Adipose tissue (tissue), 3 donors: ENCODE results near the gene KCNK4. TPM values are rescaled to one million over a fixed set of nuclear protein-coding genes. Genes with fewer than 3 reads are reported as not detected.

Source experiments
- H3K27ac ChIP-seq: one replicate; pipeline ENCODE4 v1.5.1; 2013; ENCODE audit warnings: low read depth, low read length
- WGBS, 3 donors: extraction: QIAGEN DNeasy Blood & Tissue Kit; methylation state at CpG; one replicate each; pipeline ENCODE4 v1.1.7; 2013; 5-methylcytosine and 5-hydroxymethylcytosine counted together
- polyA plus RNA-seq, 3 donors: library from polyadenylated mRNA; stranded (reverse); fragments of 200-250 nt; gene quantifications; one replicate each; pipeline ENCODE4 v1.2.3, GENCODE V29; 2013
- donor health status: healthy with polysubstance abuse.
- donor health status: Bipolar disorder and iron deficiency.
- donor health status: healthy.

Gene KCNK4
- polyA plus RNA-seq, 3 donors: 0.04 TPM; not detected in 2

- WGBS, 3 donors: 91 to 94% (median 94%) methylated on average over 8 of the region's 8 CpGs
- H3K27ac ChIP-seq: no peak overlapping the region
These were observed 42.5 kb downstream of the KCNK4 start for GRCh38 chr11:64333556-64333955.

- 57 to 60% (median 57%) methylated on average over 13 of the region's 13 CpGs for WGBS, 3 donors
- H3K27ac ChIP-seq: no peak overlapping the region
These were observed 43.9 kb downstream of the KCNK4 start for GRCh38 chr11:64334764-64335735.

- 68 to 72% (median 68%) methylated on average over 8 of the region's 8 CpGs for WGBS, 3 donors
These were observed 46.6 kb downstream of the KCNK4 start for GRCh38 chr11:64337538-64338249.

GRCh38 chr11:64338716-64339115, 47.6 kb downstream of the KCNK4 start:
- WGBS, 3 donors: 78 to 88% (median 80%) methylated on average over 8 of the region's 8 CpGs
- no peak overlapping the region for H3K27ac ChIP-seq

More at GRCh38 chr11:64337538-64338249, 46.6 kb downstream of the KCNK4 start:
- no peak overlapping the region for H3K27ac ChIP-seq

- H3K27ac ChIP-seq: no peak overlapping the region
- 51 to 72% (median 63%) methylated on average over 4 of the region's 4 CpGs for WGBS, 3 donors
These were observed 48.2 kb downstream of the KCNK4 start for GRCh38 chr11:64339286-64339685.

GRCh38 chr11:64339754-64340408, 48.8 kb downstream of the KCNK4 start, which contains the start of gene CCDC88B:
Gene CCDC88B (plus strand): TSS chr11:64340204. CDS start chr11:64340267, 63 bp downstream.
- no peak within 1 kb of the TSS for H3K27ac ChIP-seq
- 44 to 87% (median 62%) methylated on average over 16 of the region's 16 CpGs for WGBS, 3 donors

GRCh38 chr11:64340671-64341335, 49.7 kb downstream of the KCNK4 start:
- no peak overlapping the region for H3K27ac ChIP-seq
- WGBS, 3 donors: 24 to 32% (median 29%) methylated on average over 28 to 33 of the region's 33 CpGs

GRCh38 chr11:64341429-64341828, 50.3 kb downstream of the KCNK4 start:
- 61 to 86% (median 68%) methylated on average over 18 to 21 of the region's 21 CpGs for WGBS, 3 donors
- H3K27ac ChIP-seq: no peak overlapping the region

GRCh38 chr11:64341851-64342791, 51.0 kb downstream of the KCNK4 start:
- WGBS, 3 donors: 18 to 23% (median 21%) methylated on average over 50 to 55 of the region's 55 CpGs

GRCh38 chr11:64342869-64343745, 52.0 kb downstream of the KCNK4 start:
- WGBS, 3 donors: 64 to 69% (median 65%) methylated on average over 17 to 29 of the region's 29 CpGs
- no peak overlapping the region for H3K27ac ChIP-seq

More at GRCh38 chr11:64341851-64342791, 51.0 kb downstream of the KCNK4 start:
- no peak overlapping the region for H3K27ac ChIP-seq

GRCh38 chr11:64343767-64344559, 52.9 kb downstream of the KCNK4 start:
- no peak overlapping the region for H3K27ac ChIP-seq
- WGBS, 3 donors: 78 to 88% (median 87%) methylated on average over 16 to 18 of the region's 18 CpGs

- 94 to 95% (median 95%) methylated on average over 23 to 28 of the region's 28 CpGs for WGBS, 3 donors
- no peak overlapping the region for H3K27ac ChIP-seq
These were observed 53.7 kb downstream of the KCNK4 start for GRCh38 chr11:64344787-64345186.

GRCh38 chr11:64347193-64347867, 56.2 kb downstream of the KCNK4 start:
- WGBS, 3 donors: 76 to 89% (median 86%) methylated on average over 12 of the region's 12 CpGs

GRCh38 chr11:64348383-64349024, 57.4 kb downstream of the KCNK4 start:
- WGBS, 3 donors: 63 to 79% (median 65%) methylated on average over 13 to 14 of the region's 14 CpGs
- H3K27ac ChIP-seq: no peak overlapping the region

More at GRCh38 chr11:64347193-64347867, 56.2 kb downstream of the KCNK4 start:
- H3K27ac ChIP-seq: no peak overlapping the region
